Measurements from ENCODE around the gene ZFP62.
A peak's percentile ranks its signal among the peaks of the same experiment; 100 is the strongest.
"Not testable (repeated sequence)": the region's sequence is repeated elsewhere in the genome, so short reads cannot be mapped to it uniquely, and the experiment has no call there.

ZFP62 gene

GRCh38 chr5:180895330-180895729, 34.3 kb upstream of the ZFP62 start:
- not testable (repeated sequence) for H3K4me3 ChIP-seq (ENCODE audit: low read length in 2 of 2); H3K36me3 ChIP-seq (ENCODE audit: control insufficient read depth in 2 of 2, insufficient read depth in 2 of 2, low read length in 2 of 2); H3K27ac ChIP-seq (ENCODE audit: low read depth in 2 of 2, low read length in 2 of 2); H3K27me3 ChIP-seq (ENCODE audit: control insufficient read depth in 2 of 2, insufficient read depth in 2 of 2, low read length in 2 of 2); H3K9me3 ChIP-seq (ENCODE audit: control insufficient read depth in 2 of 2, low read length in 2 of 2); H3K9ac ChIP-seq (ENCODE audit: low read depth in 1 of 2, low read length in 2 of 2)
- peaks cover 3 to 21% of the 10 kb centered on the region in 2 donors for H3K4me1 ChIP-seq (ENCODE audit: control insufficient read depth in 2 of 2, insufficient read depth in 2 of 2, low read length in 2 of 2)

- Histone ChIP-seq H3K4me3 (ENCODE audit: low read length in 2 of 2) (no peak overlapping the region), H3K4me1 (ENCODE audit: control insufficient read depth in 2 of 2, insufficient read depth in 2 of 2, low read length in 2 of 2) (peaks cover 4 to 10% of the 10 kb centered on the region in 2 donors), H3K27me3 (ENCODE audit: control insufficient read depth in 2 of 2, insufficient read depth in 2 of 2, low read length in 2 of 2) (no peaks in the 10 kb centered on the region)
Measured at GRCh38 chr5:180889381-180889780, 28.3 kb upstream of the ZFP62 start.

GRCh38 chr5:180885845-180886529, 24.9 kb upstream of the ZFP62 start:
- H3K36me3 ChIP-seq (ENCODE audit: control insufficient read depth in 2 of 2, insufficient read depth in 2 of 2, low read length in 2 of 2); H3K9me3 ChIP-seq (ENCODE audit: control insufficient read depth in 2 of 2, low read length in 2 of 2); H3K27me3 ChIP-seq (ENCODE audit: control insufficient read depth in 2 of 2, insufficient read depth in 2 of 2, low read length in 2 of 2): not testable (repeated sequence)
- Histone ChIP-seq H3K4me1 (ENCODE audit: control insufficient read depth in 2 of 2, insufficient read depth in 2 of 2, low read length in 2 of 2) (peaks cover 4 to 10% of the 10 kb centered on the region in 2 donors), H3K27ac (ENCODE audit: low read depth in 2 of 2, low read length in 2 of 2) (peak overlapping the region; percentile 77 to 86), H3K9ac (ENCODE audit: low read depth in 1 of 2, low read length in 2 of 2) (peak overlapping the region in 1 of 2 donors; percentile 54), H3K4me3 (ENCODE audit: low read length in 2 of 2) (peak overlapping the region; percentile 56 to 67)

More at GRCh38 chr5:180889381-180889780, 28.3 kb upstream of the ZFP62 start:
- Histone ChIP-seq H3K9ac (ENCODE audit: low read depth in 1 of 2, low read length in 2 of 2) (no peak overlapping the region), H3K9me3 (ENCODE audit: control insufficient read depth in 2 of 2, low read length in 2 of 2) (no peaks in the 10 kb centered on the region), H3K27ac (ENCODE audit: low read depth in 2 of 2, low read length in 2 of 2) (no peak overlapping the region), H3K36me3 (ENCODE audit: control insufficient read depth in 2 of 2, insufficient read depth in 2 of 2, low read length in 2 of 2) (no peaks in the 10 kb centered on the region)

GRCh38 chr5:180875860-180876426, 14.9 kb upstream of the ZFP62 start:
- peaks cover 3 to 7% of the 10 kb centered on the region in 2 donors for H3K4me1 ChIP-seq (ENCODE audit: control insufficient read depth in 2 of 2, insufficient read depth in 2 of 2, low read length in 2 of 2)
- no peak overlapping the region for H3K4me3 ChIP-seq (ENCODE audit: low read length in 2 of 2)
- H3K27ac ChIP-seq (ENCODE audit: low read depth in 2 of 2, low read length in 2 of 2), result no peak overlapping the region
- no peaks in the 10 kb centered on the region for H3K27me3 ChIP-seq (ENCODE audit: control insufficient read depth in 2 of 2, insufficient read depth in 2 of 2, low read length in 2 of 2)
- no peaks in the 10 kb centered on the region for H3K9me3 ChIP-seq (ENCODE audit: control insufficient read depth in 2 of 2, low read length in 2 of 2)
- no peak overlapping the region for H3K9ac ChIP-seq (ENCODE audit: low read depth in 1 of 2, low read length in 2 of 2)
- H3K36me3 ChIP-seq (ENCODE audit: control insufficient read depth in 2 of 2, insufficient read depth in 2 of 2, low read length in 2 of 2), result no peaks in the 10 kb centered on the region

- Histone ChIP-seq H3K4me1 (ENCODE audit: control insufficient read depth in 2 of 2, insufficient read depth in 2 of 2, low read length in 2 of 2) (peaks cover 3 to 7% of the 10 kb centered on the region in 2 donors), H3K9ac (ENCODE audit: low read depth in 1 of 2, low read length in 2 of 2) (no peak overlapping the region), H3K4me3 (ENCODE audit: low read length in 2 of 2) (no peak overlapping the region), H3K27ac (ENCODE audit: low read depth in 2 of 2, low read length in 2 of 2) (no peak overlapping the region), H3K27me3 (ENCODE audit: control insufficient read depth in 2 of 2, insufficient read depth in 2 of 2, low read length in 2 of 2) (no peaks in the 10 kb centered on the region), H3K36me3 (ENCODE audit: control insufficient read depth in 2 of 2, insufficient read depth in 2 of 2, low read length in 2 of 2) (no peaks in the 10 kb centered on the region), H3K9me3 (ENCODE audit: control insufficient read depth in 2 of 2, low read length in 2 of 2) (no peaks in the 10 kb centered on the region)
Measured at GRCh38 chr5:180874804-180875582, 13.9 kb upstream of the ZFP62 start.

- Histone ChIP-seq H3K27ac (ENCODE audit: low read depth in 2 of 2, low read length in 2 of 2) (peak overlapping the region in 1 of 2 donors; percentile 17), H3K4me3 (ENCODE audit: low read length in 2 of 2) (no peak overlapping the region), H3K9me3 (ENCODE audit: control insufficient read depth in 2 of 2, low read length in 2 of 2) (no peaks in the 10 kb centered on the region)
Measured at GRCh38 chr5:180873615-180874520, 12.8 kb upstream of the ZFP62 start.

GRCh38 chr5:180872419-180872818, 11.3 kb upstream of the ZFP62 start:
- Histone ChIP-seq H3K36me3 (ENCODE audit: control insufficient read depth in 2 of 2, insufficient read depth in 2 of 2, low read length in 2 of 2) (no peaks in the 10 kb centered on the region), H3K4me3 (ENCODE audit: low read length in 2 of 2) (no peak overlapping the region), H3K4me1 (ENCODE audit: control insufficient read depth in 2 of 2, insufficient read depth in 2 of 2, low read length in 2 of 2) (peaks cover 3 to 17% of the 10 kb centered on the region in 2 donors), H3K9ac (ENCODE audit: low read depth in 1 of 2, low read length in 2 of 2) (no peak overlapping the region), H3K27me3 (ENCODE audit: control insufficient read depth in 2 of 2, insufficient read depth in 2 of 2, low read length in 2 of 2) (no peaks in the 10 kb centered on the region), H3K9me3 (ENCODE audit: control insufficient read depth in 2 of 2, low read length in 2 of 2) (no peaks in the 10 kb centered on the region), H3K27ac (ENCODE audit: low read depth in 2 of 2, low read length in 2 of 2) (no peak overlapping the region)

More at GRCh38 chr5:180873615-180874520, 12.8 kb upstream of the ZFP62 start:
- Histone ChIP-seq H3K4me1 (ENCODE audit: control insufficient read depth in 2 of 2, insufficient read depth in 2 of 2, low read length in 2 of 2) (peaks cover 3 to 7% of the 10 kb centered on the region in 2 donors), H3K9ac (ENCODE audit: low read depth in 1 of 2, low read length in 2 of 2) (no peak overlapping the region), H3K27me3 (ENCODE audit: control insufficient read depth in 2 of 2, insufficient read depth in 2 of 2, low read length in 2 of 2) (no peaks in the 10 kb centered on the region), H3K36me3 (ENCODE audit: control insufficient read depth in 2 of 2, insufficient read depth in 2 of 2, low read length in 2 of 2) (no peaks in the 10 kb centered on the region)

- Histone ChIP-seq H3K27me3 (ENCODE audit: control insufficient read depth in 2 of 2, insufficient read depth in 2 of 2, low read length in 2 of 2) (no peaks in the 10 kb centered on the region), H3K9me3 (ENCODE audit: control insufficient read depth in 2 of 2, low read length in 2 of 2) (no peaks in the 10 kb centered on the region), H3K27ac (ENCODE audit: low read depth in 2 of 2, low read length in 2 of 2) (peak overlapping the region in 1 of 2 donors; percentile 32), H3K4me3 (ENCODE audit: low read length in 2 of 2) (no peak overlapping the region), H3K36me3 (ENCODE audit: control insufficient read depth in 2 of 2, insufficient read depth in 2 of 2, low read length in 2 of 2) (no peaks in the 10 kb centered on the region), H3K9ac (ENCODE audit: low read depth in 1 of 2, low read length in 2 of 2) (no peak overlapping the region), H3K4me1 (ENCODE audit: control insufficient read depth in 2 of 2, insufficient read depth in 2 of 2, low read length in 2 of 2) (peaks cover 7 to 26% of the 10 kb centered on the region in 2 donors)
Measured at GRCh38 chr5:180870276-180871068, 9.4 kb upstream of the ZFP62 start.

GRCh38 chr5:180869587-180869986, 8.5 kb upstream of the ZFP62 start:
- no peak overlapping the region for H3K4me3 ChIP-seq (ENCODE audit: low read length in 2 of 2)
- peak overlapping the region in 1 of 2 donors; percentile 32 for H3K27ac ChIP-seq (ENCODE audit: low read depth in 2 of 2, low read length in 2 of 2)
- H3K9ac ChIP-seq (ENCODE audit: low read depth in 1 of 2, low read length in 2 of 2), result no peak overlapping the region
- H3K36me3 ChIP-seq (ENCODE audit: control insufficient read depth in 2 of 2, insufficient read depth in 2 of 2, low read length in 2 of 2), result no peaks in the 10 kb centered on the region
- H3K9me3 ChIP-seq (ENCODE audit: control insufficient read depth in 2 of 2, low read length in 2 of 2), result no peaks in the 10 kb centered on the region
- H3K4me1 ChIP-seq (ENCODE audit: control insufficient read depth in 2 of 2, insufficient read depth in 2 of 2, low read length in 2 of 2), result peaks cover 7 to 26% of the 10 kb centered on the region in 2 donors
- H3K27me3 ChIP-seq (ENCODE audit: control insufficient read depth in 2 of 2, insufficient read depth in 2 of 2, low read length in 2 of 2), result no peaks in the 10 kb centered on the region
